Fibroblast of skin of abdomen (primary cell): ENCODE measurements around the gene METTL1. TPM values are rescaled to one million over a fixed set of nuclear protein-coding genes. Genes with fewer than 3 reads are reported as not detected.
"Not testable (repeated sequence)": the region's sequence is repeated elsewhere in the genome, so short reads cannot be mapped to it uniquely, and the experiment has no call there.

Source experiments
- DNase-seq: peaks from one replicate; pipeline ENCODE4 v3.0.0-alpha.2; 2013
- polyA plus RNA-seq, 2 experiments: library from polyadenylated mRNA; unstranded; fragments of 120-200 nt; gene quantifications; one replicate each; pipeline ENCODE4 v1.2.1, GENCODE V29; 2013; ENCODE audit not compliant: insufficient read length in 2 of 2

METTL1 gene
- 30.7 TPM for polyA plus RNA-seq (2013, experiment 1 of 2; ENCODE audit: insufficient read length)
- polyA plus RNA-seq (2013, experiment 2 of 2; ENCODE audit: insufficient read length), result 28.3 TPM

DNA sequence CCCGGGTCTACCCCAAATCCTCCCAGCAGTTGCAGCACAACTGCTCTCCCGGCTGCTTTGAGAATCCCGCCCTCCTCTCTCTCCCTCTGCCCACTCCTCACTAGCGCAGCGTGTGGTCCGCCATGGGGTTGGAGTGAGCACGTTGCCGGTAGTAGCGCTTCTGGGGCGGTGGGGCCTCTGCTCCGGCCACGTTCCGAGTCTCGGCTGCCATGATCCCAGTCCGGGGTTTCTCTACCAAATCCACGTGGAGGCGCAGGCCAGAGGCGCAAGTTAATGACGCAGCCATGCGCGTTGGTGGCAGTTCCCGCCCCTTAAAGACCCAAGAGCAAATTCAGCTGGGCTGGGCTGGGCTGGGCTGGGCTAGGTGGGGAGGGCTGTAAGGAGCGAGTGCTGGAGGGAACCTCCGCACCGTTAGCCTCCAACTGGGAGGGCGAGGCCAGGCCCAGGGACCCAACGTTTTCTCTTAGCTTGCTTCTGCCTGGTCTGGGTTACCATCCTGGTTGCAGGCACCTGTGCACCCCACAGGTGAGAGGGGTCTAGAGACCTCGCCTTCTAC lies at the start of gene METTL1:
METTL1 (minus strand) TSS at position 233 of the 556 bp plus-strand sequence; CDS start at position 211, 22 bp downstream.
- peak; percentile 97 for DNase-seq

DNA sequence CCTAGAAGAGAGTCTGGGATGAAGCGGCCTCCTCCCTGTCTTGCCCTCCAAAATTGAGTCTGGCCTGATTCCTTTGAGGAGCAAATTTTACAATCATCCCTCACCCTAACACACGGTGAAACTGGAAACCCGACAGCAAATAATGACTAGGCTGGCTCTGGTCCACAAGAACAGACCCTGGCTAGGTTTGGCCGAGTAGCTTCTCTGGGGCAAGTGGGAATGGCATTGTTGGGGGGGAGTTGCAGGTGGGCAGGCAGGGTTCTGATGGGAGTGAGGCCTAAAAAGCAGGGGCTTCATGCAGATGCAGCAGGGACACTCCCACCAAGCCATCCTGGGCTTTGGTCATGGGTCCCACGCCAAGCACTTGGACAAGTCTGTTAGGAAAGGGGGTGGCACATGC lies 49.1 kb upstream of the METTL1 start:
- DNase-seq, result not testable (repeated sequence)

DNA sequence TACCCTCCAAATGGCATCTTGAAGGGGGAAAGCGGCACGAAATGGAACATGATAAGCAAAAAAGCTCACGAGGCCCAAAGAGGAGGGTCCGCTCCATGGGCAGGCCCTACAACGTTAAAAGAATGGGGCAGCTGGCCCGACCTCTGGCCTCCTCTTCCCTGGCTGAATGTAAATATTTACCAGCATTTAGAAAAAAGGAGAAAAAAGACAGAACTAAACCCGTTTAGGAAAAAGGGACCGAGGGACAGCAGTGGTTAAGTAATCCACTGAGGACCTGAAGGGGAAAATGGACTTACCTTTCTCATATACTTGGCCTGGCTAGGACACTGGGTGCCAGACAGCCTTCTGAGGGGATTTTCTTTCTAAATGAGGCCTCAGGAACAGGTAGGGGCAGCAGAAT lies 48.2 kb upstream of the METTL1 start:
- DNase-seq, result not testable (repeated sequence)

DNA sequence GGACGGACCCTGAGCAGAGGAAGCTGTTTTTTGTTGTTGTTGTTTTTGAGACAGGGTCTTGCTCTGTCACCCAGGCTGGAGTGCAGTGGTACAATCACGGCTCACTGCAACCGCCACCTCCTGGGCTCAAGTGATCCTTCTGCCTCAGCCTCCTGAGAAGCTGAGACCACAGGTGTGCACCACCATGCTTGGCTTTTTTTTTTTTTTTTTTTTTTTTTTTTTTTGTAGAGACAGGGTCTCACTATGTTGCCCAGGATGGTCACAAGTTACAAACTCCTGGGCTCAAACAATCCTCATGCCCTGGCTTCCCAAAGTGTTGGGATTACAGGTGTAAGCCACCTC lies 46.1 kb upstream of the METTL1 start:
- DNase-seq, result not testable (repeated sequence)

DNA sequence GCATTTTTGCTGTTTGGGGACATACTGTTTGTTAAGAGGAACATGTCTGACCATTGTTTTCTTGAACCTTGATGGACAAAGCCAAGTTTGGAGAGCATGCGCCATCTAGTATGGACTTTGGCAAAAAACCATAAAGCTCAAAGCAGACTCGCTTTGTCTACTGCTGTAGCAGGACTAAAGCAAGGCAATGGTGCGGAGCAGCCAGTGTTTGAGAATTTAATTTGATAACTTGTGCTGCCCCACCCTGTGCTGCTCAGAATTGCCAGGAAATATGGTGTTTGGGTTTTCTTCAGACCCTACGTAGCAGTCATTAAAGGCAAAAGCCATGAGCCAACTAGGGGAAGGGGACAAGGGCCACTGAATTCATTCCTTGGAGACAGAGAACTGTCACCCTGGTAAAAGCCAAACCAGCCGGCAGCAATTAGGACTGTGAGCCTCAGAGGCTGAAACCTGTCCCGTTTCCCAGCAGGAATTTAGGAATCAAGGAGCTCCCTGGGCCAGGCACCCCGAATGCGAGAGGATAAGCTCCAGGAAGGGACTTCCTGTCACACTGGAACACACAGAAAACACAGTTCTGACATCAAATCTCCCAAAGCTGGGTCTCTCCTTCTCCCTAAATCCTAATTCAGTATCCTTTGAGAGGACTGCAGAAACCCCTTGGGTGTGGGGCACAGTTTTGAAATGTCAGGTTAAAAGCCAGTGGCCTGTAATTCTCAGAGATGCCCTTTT lies 45.5 kb upstream of the METTL1 start:
- no peak for DNase-seq

DNA sequence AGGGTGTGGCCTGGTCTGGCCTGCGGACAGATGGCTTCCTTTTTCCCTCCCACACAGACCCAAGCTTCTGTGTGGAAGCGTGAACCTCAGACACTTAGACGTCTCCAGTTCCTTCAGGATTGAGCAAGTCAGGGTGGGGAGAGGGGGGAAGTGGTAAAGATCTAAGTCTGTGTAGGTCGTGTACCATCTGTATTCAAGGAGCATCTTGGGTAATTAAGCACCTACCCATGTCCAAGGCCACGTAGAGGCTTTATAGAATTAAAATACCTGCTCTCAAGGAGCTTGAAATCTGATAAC lies 44.9 kb upstream of the METTL1 start:
- peak; percentile 40 for DNase-seq

DNA sequence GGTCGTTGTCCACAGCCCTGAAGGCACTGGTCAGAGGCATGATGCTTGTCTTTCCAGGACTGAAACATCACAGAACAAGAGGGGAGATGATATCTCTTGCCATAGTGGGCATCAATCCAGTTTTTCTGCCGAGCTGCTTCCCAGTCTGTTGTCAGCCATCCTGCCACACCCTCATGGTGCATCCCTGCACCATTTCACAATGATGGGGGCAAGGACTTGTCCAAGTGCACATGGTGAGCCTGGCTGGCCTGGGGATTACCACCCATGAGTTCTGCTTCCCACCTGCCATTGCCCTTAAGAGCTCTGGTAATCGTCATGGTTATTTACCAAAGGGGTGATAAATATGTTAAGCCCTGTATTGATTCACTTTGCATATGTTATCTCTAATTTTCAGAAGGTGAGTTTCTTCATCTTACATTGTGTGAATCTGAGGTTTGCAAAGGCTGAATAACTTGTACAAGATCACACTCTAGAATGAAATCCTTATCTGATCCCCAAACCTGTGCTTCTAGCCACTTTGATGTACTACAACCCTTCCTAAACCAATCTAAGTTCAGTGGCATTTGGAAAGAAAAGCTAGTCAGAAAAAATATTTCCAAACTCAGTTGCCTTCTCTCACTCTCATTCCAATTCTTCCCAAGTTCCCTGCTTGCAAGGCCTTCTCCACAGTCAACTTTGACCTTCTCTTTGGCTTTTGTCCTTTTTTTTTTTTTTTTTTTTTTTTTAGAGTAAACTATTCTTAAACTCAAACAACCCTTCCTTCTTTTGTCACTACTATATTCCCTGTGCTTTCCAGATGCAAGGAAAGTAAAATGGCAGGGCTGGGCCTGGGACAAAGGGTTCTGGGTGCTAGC lies 44.3 kb upstream of the METTL1 start:
- no peak for DNase-seq

DNA sequence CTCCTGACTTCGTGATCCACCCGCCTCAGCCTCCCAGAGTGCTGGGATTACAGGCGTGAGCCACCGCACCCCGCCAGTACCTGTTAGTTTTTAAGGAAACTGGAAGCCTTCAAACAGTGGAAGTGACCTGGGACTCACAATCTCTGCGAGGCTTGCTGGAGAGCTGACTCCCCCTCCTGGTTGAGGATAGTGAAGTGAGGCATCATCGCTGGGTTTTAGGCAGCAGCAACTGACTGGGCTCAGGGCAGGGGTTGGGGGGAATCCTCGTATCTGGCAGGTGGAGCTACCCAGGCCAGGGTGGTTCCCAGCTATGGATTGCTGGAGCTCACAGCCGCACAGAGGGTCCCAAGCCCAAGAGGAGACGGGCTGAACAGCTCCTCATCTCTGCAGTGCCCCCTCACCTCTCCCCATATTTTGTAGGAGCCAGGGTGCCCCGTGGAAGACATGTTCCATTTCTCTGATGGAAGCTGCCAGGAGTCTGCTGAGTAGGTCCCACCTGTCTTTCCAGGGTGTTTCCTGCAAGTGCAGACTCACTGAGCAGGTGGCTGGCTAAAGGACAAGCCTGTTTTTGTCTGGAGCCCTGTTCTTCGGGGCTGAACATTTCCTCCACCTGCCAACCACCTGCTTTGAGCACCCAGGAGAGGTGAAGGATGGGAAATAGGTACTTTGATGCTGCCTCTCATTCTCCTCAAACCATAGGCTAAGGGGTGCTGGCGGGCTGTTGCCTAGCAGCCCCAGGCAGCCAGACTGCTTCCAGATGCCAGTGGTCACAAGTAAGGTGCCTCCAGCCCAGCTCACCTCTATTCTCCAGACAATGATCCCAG lies 43.5 kb upstream of the METTL1 start:
- no peak for DNase-seq

DNA sequence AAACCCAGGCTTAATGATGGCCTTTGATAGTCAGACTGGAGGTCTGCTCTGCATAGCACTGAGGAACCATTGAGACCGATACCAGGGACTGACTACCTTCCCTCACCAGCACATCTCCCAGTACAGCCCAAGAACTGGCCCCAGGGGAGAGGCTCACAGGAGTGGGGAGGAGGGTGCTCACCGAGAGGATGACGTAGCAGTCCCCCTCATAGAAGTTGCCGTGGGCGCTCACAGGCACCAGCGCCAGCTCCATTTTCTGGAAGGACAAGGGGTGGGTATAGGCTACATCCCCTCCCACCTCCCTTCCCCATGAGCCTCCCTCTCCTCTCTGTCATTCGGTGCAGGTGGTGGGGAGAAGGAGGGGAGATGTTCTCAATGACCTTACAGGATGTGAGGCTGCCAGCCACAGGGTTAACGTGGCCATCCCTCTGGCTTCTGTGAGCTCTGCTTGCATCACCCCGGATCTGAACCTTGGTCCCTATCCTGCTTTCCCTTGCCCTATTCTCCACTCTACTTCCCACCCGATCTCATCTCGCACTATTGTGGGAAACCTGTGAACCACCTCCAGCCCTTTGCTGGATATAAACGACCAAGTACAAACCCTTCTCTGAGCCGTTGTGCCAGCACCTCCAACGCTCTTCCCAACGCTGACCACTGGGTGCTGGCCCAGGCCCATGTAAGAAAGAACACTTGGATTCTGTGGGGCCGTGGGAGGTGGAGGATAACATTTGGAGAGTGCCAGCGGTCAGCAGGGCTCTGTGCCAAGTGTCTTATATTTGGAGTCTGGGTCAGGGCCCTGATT lies 42.3 kb upstream of the METTL1 start:
- DNase-seq, result no peak

DNA sequence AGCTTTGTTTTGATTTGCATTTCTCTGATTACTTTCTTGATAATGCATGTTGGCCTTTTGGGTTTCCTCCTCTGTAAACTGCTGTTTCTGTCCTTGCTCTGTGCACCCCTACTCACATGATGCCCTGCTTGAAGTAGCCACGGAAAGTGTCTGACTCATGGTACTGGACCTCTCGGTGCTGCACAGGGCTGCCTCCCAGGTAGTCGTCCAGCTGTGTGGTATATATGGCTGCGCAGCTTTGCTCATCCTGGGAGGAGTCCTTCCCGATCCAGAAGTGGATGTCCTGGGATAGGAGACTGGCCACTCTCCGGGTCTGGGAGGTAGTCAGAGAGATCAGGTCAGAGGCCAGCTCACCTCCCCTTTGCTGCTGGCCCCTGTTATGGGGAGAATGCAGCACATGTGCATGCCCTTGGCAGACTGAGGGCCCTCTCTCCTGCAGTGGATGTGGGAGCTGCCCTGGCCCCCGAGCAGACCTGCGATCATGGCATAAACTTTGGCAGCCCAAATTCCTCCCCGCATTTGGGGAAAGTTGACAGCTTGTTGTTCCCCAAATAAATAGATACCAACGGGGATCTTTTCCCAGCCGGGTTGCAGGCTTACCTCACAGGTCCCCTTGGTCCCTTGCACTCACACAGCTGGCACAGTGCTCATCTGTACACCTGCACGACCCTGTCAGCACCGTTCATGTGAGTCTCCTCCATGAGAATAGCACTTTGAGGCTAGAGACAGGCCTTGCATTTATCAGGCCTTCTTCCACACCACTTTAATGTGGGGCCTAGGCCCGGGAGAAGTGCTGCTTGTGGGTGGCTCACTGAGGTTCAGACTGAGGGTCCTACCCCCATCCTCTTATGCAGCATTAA lies 41.4 kb upstream of the METTL1 start:
- DNase-seq, result no peak

DNA sequence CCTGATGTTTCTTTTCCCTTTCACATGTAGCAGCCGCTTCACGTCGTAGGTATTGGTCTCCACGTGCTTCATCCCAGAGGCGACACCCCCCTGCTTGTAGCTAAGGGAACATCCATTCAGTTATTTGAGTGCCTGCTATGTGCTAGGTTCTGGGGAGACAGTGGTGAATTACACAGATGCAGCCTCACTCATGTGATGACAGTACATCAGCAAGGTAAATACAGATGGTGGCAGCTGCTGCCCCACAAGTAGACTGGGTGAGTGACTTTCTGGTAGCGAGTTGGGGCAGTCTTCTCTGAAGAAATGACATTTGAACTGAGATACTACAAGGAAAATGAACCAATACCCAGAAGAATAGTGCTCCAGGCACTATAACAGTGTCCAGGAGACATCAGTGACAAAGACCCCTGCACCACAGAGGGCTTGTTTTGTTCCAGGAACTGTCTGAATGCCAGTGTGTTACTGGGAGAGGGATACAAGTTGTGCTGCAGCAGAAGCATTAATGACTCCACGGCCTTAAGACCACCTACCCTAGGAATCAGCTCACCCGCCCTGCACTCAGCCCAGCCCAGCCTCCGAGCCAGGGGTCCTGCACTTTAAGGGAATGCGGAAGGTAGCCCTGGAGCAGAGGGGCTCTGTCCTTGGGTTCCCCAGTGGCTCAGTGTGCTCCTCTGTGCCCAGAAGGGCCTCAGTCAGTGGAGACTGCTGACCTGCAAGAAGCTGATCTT lies 39.3 kb upstream of the METTL1 start:
- DNase-seq, result no peak

DNA sequence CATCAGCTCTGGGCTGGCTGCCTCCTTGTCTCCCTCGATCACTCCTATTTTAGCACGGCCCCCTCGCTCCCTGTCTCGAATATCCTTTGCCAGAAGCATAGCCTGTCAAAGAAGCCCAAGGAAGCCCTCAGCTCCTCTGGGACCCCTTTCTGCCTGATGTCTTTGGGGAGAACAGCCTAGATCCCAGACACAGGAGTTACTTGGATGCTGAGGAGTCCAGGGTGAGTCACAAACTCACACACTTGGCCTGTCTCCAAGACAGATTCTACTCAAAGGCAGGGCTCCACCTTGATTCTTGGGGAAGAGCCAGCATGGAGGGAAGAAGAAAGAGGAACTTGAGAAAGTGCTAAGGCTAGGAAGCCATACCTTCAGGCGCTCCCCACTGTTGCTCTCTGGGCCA lies 38.5 kb upstream of the METTL1 start:
- peak; percentile 64 for DNase-seq

DNA sequence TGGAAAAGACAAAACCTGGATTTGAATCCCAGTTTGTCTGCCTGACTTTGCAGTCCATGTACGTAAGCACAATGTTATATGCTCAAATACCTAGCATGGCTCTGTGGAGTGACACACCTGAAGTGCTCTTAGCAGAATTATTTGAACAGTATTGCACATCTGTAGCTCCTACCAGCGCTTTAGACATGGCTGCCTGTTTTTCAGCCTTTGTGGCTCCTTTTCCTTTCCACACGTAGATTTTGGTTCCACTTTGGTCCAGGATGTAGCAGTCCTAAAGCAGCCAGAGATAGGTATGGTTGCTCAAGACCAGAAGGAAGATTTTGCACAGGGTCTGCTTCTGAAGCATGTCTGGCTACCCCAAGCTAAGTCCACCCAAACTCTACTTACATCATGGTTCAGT lies 37.5 kb upstream of the METTL1 start:
- no peak for DNase-seq

DNA sequence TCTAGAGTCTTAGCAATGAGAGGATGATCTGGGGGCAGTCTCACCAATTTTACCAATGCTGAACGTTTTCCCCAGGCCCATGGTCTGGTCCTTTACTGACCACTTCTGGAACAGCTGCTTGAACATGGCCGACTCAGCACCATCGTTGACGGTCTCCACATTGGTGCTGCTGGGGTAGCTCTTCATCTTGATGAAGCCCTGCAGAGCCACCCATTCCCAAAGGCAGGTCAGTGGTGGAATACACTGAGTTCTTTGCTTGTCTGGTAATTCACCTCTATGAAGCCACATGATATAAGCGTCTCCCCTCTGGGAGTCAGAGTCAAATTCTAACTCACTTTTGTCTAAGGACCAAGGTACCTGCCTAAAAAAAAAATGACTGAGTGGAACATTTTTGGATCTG lies 36.4 kb upstream of the METTL1 start:
- no peak for DNase-seq

DNA sequence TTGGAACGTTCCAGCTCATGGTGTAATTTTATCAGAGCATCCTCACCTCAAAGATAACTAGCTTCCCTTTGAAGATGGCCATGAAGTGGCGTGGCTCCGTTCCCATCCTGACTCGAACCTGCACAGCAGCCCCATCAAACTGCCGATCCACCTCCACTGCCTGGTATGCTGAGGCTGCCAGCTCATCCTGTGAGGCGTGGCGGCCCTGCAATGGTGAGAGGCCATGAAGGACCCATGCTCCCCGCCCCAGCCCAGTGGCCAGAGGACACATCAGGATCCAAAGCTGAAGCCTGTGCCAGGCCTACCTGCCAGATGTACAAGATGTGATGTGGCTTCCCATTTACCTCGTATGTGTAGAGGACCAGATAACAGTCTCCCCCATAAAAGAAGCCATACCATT lies 35.4 kb upstream of the METTL1 start:
- no peak for DNase-seq

DNA sequence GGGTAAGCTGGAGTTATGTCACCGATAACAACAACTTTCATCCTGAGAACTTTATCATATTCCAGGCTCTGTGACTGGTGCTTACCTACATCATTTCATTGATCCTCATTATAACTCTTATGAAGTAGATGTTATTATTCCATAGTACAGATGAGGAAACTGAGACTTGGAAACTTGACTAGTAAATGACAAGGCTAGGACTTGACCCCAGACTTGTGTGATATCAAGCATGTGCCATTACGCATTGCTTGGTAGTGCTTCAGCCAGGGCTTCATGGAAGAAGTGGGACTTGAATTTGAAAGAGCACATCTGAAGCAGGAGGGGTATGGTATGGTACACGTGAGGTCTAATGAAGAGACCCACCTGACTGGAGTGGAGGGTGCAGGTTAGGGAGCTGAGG lies 34.8 kb upstream of the METTL1 start:
- DNase-seq, result no peak

DNA sequence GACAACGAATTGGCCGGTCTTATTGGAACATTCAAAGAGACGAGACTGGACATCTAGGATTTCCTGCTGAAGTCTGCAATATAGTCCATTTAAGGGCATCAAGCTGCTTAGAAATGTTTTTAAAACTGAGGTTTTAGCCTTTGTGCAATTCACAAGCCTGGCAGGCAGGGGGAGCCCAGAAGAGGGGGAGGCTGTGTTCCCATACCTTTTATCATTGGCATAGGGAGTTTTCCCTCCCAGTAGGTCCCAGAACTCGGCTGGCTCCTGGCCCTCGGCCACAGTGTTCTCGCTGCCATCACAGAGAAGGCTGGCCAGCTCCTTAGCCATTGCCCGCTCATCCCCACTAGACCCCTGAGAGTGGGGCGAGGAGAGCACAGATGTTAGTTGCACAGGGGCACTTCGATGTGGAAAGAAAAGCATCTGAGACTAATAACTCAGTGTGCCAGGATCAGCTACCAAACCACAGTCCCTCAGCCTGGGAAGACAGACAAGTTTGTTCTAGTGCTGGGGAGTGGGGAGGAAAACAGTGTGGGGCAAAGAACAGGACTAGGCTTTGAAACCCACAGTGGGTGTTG lies 31.5 kb upstream of the METTL1 start:
- peak; percentile 45 for DNase-seq

DNA sequence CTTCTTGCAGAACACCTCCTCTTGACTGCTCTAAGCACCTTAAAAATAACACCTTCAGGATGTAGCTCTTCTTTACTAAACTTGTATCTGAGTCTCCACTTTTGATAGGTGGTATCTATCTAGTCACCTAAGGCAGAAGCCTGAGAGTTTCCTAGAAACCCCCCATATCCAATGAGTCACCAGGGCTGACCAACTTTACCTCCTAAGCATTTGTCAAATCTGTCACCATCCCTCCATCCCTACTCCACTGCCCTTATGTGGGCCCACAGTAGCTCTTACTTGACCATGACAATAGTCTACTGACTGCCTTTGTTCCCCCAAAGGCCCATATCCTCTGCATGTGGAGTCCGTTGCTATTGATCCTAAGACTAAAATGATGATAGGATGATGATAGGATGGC lies 30.7 kb upstream of the METTL1 start:
- no peak for DNase-seq

DNA sequence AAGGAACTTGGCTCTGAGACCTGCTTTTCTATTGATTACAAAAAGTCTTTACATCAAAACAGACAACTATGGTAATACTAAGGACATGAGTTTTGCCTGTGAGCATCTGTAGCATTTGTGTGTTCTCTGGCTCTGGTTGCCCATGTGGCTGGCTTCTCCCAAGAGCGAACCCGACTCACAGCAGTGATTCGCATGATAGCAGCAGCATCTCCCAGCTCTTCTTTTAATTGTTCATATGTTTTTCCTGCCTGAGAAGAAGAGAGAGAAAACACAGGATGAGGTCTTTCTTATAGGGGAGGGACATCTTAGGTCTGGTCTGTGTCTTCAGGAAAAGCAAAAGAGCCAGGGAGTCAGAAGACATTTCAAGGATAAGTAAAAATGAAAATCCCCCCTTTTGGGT lies 29.1 kb upstream of the METTL1 start:
- no peak for DNase-seq

DNA sequence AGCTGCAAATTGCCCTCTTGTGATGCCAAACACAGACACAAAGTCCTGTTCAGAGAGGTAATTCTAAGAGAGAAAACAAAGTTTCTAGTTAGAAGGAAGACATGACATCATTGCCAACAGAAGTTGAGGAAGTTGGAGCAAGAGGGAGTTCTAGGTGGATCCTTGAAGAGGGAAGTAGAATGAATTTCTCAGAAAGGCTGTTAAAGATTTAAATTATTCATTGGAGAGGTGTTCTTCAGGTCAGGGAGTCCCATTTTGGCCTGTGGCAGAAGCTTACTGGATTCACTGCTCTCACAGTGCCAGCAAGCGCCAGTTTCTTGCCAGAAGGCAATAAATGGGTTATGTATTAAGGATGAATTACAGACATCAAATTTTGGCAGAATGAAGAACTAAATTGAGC lies 26.0 kb upstream of the METTL1 start:
- no peak for DNase-seq
